Left renal cortex interstitium (tissue), 4 donors: Measurements from ENCODE around the gene ARMC6. TPM values are rescaled to one million over a fixed set of nuclear protein-coding genes. Genes with fewer than 3 reads are reported as not detected.
"Not testable (repeated sequence)": the region's sequence is repeated elsewhere in the genome, so short reads cannot be mapped to it uniquely, and the experiment has no call there.

Experiments
- DNase-seq, 4 donors: peaks; one replicate each; pipeline ENCODE4 v3.0.0-alpha.2; 2013; ENCODE audit warnings: low read depth in 4 of 4, low spot score in 2 of 4, missing footprints in 1 of 4
- polyA plus RNA-seq, 4 donors: library from polyadenylated mRNA; unstranded; fragments of 120-200 nt; gene quantifications; one replicate each; pipeline ENCODE4 v1.2.1, GENCODE V29; 2013; ENCODE audit not compliant: insufficient read length in 4 of 4

Gene ARMC6
- polyA plus RNA-seq, 4 donors: 31.8 to 37.1 (median 34.7) TPM

- DNase-seq: no peak
These were observed 69.8 kb downstream of the ARMC6 start for GRCh38 chr19:19103167-19103566.

- DNase-seq: peak in 1 of 4 donors; percentile 61
These were observed 72.1 kb downstream of the ARMC6 start for GRCh38 chr19:19105365-19106055.

GRCh38 chr19:19106056-19106551 is 72.7 kb downstream of the ARMC6 start:
- DNase-seq: no peak

GRCh38 chr19:19106938-19107337 is 73.5 kb downstream of the ARMC6 start:
- not testable (repeated sequence) for DNase-seq

- DNase-seq: no peak
These were observed 74.3 kb downstream of the ARMC6 start for GRCh38 chr19:19107654-19108053.

Other genes starting within 250 kb of the ARMC6 start
- under 1 TPM in 3 of 4 donors, not detected in 1; 0.11 to 0.39 (median 0.35) TPM for gene COMP, start 242.3 kb upstream of the ARMC6 start, polyA plus RNA-seq
- 10 to 100 TPM; 44.6 to 70.4 (median 62.0) TPM for gene UPF1, start 201.6 kb upstream of the ARMC6 start, polyA plus RNA-seq
- 1 to 10 TPM; 4.8 to 8.1 (median 6.7) TPM for gene CERS1, start 137.4 kb upstream of the ARMC6 start, polyA plus RNA-seq
- gene COPE, start 114.2 kb upstream of the ARMC6 start, polyA plus RNA-seq: 100 to 1,000 TPM in 3 of 4 donors, 10 to 100 TPM in 1; 97.5 to 153 (median 119) TPM
- 10 to 100 TPM; 43.2 to 60.9 (median 51.9) TPM for gene DDX49, start 113.9 kb upstream of the ARMC6 start, polyA plus RNA-seq
- gene HOMER3, start 92.4 kb upstream of the ARMC6 start, polyA plus RNA-seq: 10 to 100 TPM; 49.3 to 82.4 (median 70.7) TPM
- 100 to 1,000 TPM in 2 of 4 donors, 10 to 100 TPM in 2; 69.9 to 147 (median 98.6) TPM for gene SUGP2, start 86 bp upstream of the ARMC6 start, polyA plus RNA-seq
- gene SLC25A42, start 30.4 kb downstream of the ARMC6 start, polyA plus RNA-seq: 10 to 100 TPM; 16.6 to 27.8 (median 18.8) TPM
- 10 to 100 TPM; 25.5 to 46.2 (median 36.3) TPM for gene TMEM161A, start 104.9 kb downstream of the ARMC6 start, polyA plus RNA-seq
- gene MEF2B, start 136.7 kb downstream of the ARMC6 start, polyA plus RNA-seq: 1 to 10 TPM; 1.2 to 4.2 (median 1.9) TPM
- gene BORCS8, start 158.5 kb downstream of the ARMC6 start, polyA plus RNA-seq: 10 to 100 TPM; 13.5 to 24.3 (median 21.1) TPM
- gene RFXANK, start 158.7 kb downstream of the ARMC6 start, polyA plus RNA-seq: 10 to 100 TPM; 58.1 to 96.0 (median 75.3) TPM
- 10 to 100 TPM; 13.6 to 15.4 (median 13.8) TPM for gene NR2C2AP, start 169.8 kb downstream of the ARMC6 start, polyA plus RNA-seq
- gene NCAN, start 178.4 kb downstream of the ARMC6 start, polyA plus RNA-seq: 1 to 10 TPM in 1 of 4 donors, under 1 TPM in 1, not detected in 2; 0.09 to 1.5 TPM
- gene TM6SF2, start 239.7 kb downstream of the ARMC6 start, polyA plus RNA-seq: 1 to 10 TPM; 2.2 to 4.1 (median 3.1) TPM